ENCODE results near the gene ZNF804B. TPM values are rescaled to one million over a fixed set of nuclear protein-coding genes. Genes with fewer than 3 reads are reported as not detected.

Gene ZNF804B
- total RNA-seq, 1 donor = not detected

DNA sequence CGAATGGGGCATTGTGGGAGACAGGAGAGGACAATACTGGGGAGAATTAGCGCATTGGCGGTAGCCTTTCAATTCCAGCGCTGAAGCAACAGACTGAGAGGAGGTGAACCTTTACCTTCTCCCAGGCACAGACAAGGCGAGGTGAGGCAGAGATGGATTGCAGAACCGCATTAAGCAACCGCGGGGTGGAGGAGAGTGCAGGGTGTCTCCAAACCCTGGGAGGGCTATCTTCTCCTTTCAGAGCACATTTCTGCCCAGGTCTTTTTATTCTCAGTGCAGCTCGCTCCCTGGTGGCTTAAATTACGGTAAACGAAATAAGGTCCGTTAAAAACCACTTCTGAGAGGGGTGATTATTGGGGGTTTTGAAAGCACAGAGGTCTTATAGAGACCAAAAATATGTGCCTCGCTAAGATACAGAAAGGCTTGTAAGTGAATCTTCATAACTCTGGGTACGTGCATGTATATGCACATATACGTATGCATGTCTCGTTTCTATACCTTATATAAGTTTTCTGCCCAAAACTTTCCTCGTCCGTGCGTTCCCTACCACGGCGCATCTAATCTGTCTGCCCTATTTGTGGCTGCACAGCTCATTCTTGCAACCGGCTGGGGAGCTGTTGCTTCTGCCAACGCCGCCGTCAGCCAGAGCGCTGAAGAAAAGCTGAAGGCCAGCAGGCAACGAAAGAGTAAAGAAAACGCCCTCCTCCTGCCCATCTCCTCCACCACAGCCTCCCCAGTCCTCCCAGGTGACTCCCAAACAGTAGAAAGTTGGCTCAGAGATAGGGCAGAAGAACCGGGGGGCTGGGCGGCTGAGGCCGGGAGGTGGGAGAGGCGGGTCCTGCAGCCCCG is 895 bp upstream of the ZNF804B start:
- TF ChIP-seq, protein P1, sequence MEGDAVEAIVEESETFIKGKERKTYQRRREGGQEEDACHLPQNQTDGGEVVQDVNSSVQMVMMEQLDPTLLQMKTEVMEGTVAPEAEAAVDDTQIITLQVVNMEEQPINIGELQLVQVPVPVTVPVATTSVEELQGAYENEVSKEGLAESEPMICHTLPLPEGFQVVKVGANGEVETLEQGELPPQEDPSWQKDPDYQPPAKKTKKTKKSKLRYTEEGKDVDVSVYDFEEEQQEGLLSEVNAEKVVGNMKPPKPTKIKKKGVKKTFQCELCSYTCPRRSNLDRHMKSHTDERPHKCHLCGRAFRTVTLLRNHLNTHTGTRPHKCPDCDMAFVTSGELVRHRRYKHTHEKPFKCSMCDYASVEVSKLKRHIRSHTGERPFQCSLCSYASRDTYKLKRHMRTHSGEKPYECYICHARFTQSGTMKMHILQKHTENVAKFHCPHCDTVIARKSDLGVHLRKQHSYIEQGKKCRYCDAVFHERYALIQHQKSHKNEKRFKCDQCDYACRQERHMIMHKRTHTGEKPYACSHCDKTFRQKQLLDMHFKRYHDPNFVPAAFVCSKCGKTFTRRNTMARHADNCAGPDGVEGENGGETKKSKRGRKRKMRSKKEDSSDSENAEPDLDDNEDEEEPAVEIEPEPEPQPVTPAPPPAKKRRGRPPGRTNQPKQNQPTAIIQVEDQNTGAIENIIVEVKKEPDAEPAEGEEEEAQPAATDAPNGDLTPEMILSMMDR (IDR thresholded peaks at IDR 0.05; ENCODE audit: insufficient read depth, low read length) = no peak
- H3K4me3 ChIP-seq (ENCODE audit: low read depth, low read length) = no peak overlapping the region
- DNase-seq (ENCODE audit: low read depth) = no peak

DNA sequence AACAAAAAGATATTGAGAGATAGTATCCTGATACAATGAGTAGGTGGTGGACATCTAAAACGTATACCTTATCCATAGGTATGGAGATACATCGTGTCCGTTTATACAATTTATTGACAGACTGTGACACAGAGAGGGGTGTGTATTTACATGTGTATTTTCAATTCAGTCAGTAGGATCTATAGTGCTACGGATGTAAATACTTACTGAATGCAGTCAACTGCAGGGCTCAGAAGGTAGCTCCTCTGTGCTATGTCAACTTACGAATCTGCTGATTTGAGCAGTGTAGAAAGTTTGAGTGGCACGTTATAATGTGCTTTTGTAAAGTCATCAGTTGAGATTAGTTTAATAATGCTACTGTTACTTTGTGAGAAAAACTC is 626 bp downstream of the ZNF804B start:
- DNase-seq (ENCODE audit: low read depth) = no peak
- H3K4me3 ChIP-seq (ENCODE audit: low read depth, low read length) = no peak overlapping the region
- TF ChIP-seq, protein P1 (IDR thresholded peaks at IDR 0.05; ENCODE audit: insufficient read depth, low read length) = no peak

DNA sequence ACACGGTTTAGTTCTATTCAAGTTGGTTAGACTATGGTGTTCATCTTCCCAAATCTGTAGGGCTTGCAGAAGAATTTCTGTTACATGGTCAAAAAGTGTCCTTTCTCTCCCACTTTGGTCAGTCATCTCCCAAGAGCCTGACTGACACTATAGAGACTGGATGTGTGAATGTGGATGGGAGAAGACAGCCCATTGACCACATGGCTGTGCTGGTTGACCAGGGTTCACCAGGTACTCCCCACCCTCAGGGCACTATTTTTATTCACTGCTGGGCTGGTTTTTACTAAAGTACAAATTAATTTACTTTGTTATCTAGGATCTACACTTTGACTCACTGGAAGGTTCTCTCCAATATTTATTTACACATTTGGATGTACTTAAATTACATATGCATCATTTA is 2.3 kb downstream of the ZNF804B start:
- no peak overlapping the region for H3K4me3 ChIP-seq (ENCODE audit: low read depth, low read length)
- TF ChIP-seq, protein P1 (IDR thresholded peaks at IDR 0.05; ENCODE audit: insufficient read depth, low read length) = no peak
- DNase-seq (ENCODE audit: low read depth) = no peak

DNA sequence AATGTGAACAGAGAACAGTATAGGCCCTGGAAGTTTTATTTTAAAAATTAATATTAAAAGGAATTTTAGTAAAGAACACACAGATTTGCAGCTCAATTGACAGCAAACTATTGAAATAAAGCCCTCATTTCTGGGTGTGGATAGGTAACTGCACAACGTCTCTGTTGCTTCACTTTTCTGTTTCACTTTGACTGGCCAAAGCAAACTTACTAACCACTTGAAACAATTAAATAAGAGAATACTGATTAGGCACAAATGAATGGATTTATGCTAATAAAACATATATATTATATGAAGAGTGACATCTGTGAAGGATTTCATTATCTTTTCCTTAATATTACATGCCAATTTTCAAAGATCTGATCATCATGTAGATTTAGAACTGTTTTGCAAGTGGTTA is 11.9 kb downstream of the ZNF804B start:
- no peak for DNase-seq (ENCODE audit: low read depth)
- TF ChIP-seq, protein P1 (IDR thresholded peaks at IDR 0.05; ENCODE audit: insufficient read depth, low read length) = no peak

DNA sequence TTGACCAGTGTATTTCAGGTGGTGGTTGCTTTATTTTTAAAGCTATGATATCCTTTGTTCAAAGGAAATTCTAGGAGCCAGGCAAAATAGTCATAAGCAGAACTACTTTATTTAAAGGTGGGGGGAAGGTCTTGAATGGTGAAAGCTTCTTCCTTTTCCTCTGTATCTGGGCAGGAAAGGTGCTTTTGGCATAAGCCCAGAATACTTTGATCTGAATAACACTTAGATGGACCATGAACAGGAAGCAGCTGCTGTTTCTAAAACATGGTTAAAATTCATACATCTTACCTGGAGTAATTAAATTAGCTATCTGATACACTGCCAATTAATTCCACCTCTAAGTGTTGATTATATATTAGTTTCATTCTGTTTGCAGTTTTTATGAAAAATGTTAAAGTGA is 13.3 kb downstream of the ZNF804B start:
- no peak for DNase-seq (ENCODE audit: low read depth)
- TF ChIP-seq, protein P1 (IDR thresholded peaks at IDR 0.05; ENCODE audit: insufficient read depth, low read length) = no peak
- H3K4me3 ChIP-seq (ENCODE audit: low read depth, low read length) = no peak overlapping the region

More for the DNA sequence above, 11.9 kb downstream of the ZNF804B start:
- H3K4me3 ChIP-seq (ENCODE audit: low read depth, low read length) = no peak overlapping the region

DNA sequence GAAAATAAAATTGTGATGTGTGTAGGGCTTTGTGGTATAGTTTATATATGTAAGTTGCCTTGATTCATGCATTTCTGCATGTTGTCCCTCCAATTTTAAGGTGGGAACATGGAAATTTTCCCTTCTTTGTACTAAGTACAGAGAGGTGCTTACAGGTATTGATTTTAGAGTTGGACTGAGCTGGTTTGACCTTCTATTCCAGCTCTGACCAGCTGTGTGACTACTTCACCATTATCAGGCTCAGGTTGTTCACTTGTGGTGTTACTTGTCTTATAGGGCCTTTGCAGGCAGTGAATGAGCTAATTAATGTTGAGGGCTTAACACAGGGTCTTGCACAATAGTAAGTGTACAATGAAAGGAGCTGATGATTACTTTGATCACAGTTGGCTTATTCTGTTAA is 16.3 kb downstream of the ZNF804B start:
- DNase-seq (ENCODE audit: low read depth) = no peak
- TF ChIP-seq, protein P1 (IDR thresholded peaks at IDR 0.05; ENCODE audit: insufficient read depth, low read length) = no peak
- H3K4me3 ChIP-seq (ENCODE audit: low read depth, low read length) = no peak overlapping the region
